Tibial nerve (tissue), 4 donors: Measurements from ENCODE around the gene GCDH. TPM values are rescaled to one million over a fixed set of nuclear protein-coding genes. Genes with fewer than 3 reads are reported as not detected.

Experiments used
- DNase-seq, 2 donors: peaks; one replicate each; pipeline ENCODE4 v3.0.0-alpha.2; 2019; ENCODE audit warnings: low spot score in 2 of 2
- H3K27ac ChIP-seq, 4 donors: fragments of 200-600 bp; sonication (generic) in 3 of 4; one replicate each; pipeline ENCODE4 v1.5.1; 2017 to 2019; ENCODE audit warnings: mild to moderate bottlenecking in 1 of 4
- H3K27me3 ChIP-seq, 2 donors: fragments of 200-600 bp; sonication (generic) in 1 of 2; one replicate each; pipeline versions ENCODE4 v1.5.1 to v1.6.0; 2017 to 2019
- H3K36me3 ChIP-seq, 3 donors: fragments of 200-600 bp; sonication (generic); one replicate each; pipeline ENCODE4 v1.5.1; 2018 to 2019
- H3K4me1 ChIP-seq, 4 donors: fragments of 200-600 bp; sonication (generic) in 3 of 4; one replicate each; pipeline ENCODE4 v1.5.1; 2017 to 2019
- H3K4me3 ChIP-seq, 4 donors: fragments of 200-600 bp; sonication (generic) in 3 of 4; one replicate each; pipeline ENCODE4 v1.5.1; 2017 to 2019; ENCODE audit warnings: mild to moderate bottlenecking in 1 of 4, moderate library complexity in 1 of 4
- H3K9me3 ChIP-seq, 4 donors: fragments of 200-600 bp; sonication (generic) in 3 of 4; one replicate each; pipeline ENCODE4 v1.5.1; 2017 to 2019
- EP300 ChIP-seq, 2 donors: sonication (generic); formaldehyde crosslinking; IDR thresholded peaks; one replicate each; pipeline ENCODE4 v1.6.1; 2017; ENCODE audit warnings: antibody characterized with exemption in 2 of 2, mild to moderate bottlenecking in 1 of 2
- POLR2A ChIP-seq, 2 donors: fragments of 450-650 bp; IDR thresholded peaks; one replicate each; pipeline ENCODE4 v1.6.1; 2017; ENCODE audit warnings: antibody characterized with exemption in 2 of 2, mild to moderate bottlenecking in 2 of 2, moderate library complexity in 2 of 2
- WGBS, 2 donors: methylation state at CpG; one replicate each; pipeline ENCODE4 v1.1.5; 2018; 5-methylcytosine and 5-hydroxymethylcytosine counted together
- total RNA-seq, 4 donors: library from RNA; depleted of rRNA; stranded (reverse); fragments of >200 nt; gene quantifications; one replicate each; pipeline ENCODE4 v1.1.0, GENCODE V29; 2016
- TF ChIP-seq, protein P1 (sequence below), 5 experiments: fragments of 200-600 bp in 3 of 5; fragments of 450-650 bp in 2 of 5; sonication (generic) in 3 of 5; IDR thresholded peaks; one replicate each; pipeline ENCODE4 v1.5.1; 2016 to 2019; ENCODE audit warnings: antibody characterized with exemption in 5 of 5, mild to moderate bottlenecking in 3 of 5, moderate library complexity in 2 of 5

The GCDH gene
- total RNA-seq, 4 donors from 2014 or later: 50.4 to 68.0 (median 64.6) TPM

- no peak for DNase-seq
- no peaks in the 10 kb centered on the region for H3K9me3 ChIP-seq
- H3K36me3 ChIP-seq: no peaks in the 10 kb centered on the region
- peaks cover 0 to 26% of the 10 kb centered on the region in 2 donors for H3K27me3 ChIP-seq
- TF ChIP-seq EP300 (IDR thresholded peaks at IDR 0.05) (no peak), POLR2A (IDR thresholded peaks at IDR 0.05) (no peak)
- TF ChIP-seq, protein P1, sequence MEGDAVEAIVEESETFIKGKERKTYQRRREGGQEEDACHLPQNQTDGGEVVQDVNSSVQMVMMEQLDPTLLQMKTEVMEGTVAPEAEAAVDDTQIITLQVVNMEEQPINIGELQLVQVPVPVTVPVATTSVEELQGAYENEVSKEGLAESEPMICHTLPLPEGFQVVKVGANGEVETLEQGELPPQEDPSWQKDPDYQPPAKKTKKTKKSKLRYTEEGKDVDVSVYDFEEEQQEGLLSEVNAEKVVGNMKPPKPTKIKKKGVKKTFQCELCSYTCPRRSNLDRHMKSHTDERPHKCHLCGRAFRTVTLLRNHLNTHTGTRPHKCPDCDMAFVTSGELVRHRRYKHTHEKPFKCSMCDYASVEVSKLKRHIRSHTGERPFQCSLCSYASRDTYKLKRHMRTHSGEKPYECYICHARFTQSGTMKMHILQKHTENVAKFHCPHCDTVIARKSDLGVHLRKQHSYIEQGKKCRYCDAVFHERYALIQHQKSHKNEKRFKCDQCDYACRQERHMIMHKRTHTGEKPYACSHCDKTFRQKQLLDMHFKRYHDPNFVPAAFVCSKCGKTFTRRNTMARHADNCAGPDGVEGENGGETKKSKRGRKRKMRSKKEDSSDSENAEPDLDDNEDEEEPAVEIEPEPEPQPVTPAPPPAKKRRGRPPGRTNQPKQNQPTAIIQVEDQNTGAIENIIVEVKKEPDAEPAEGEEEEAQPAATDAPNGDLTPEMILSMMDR (IDR thresholded peaks at IDR 0.05): no peak
- WGBS, 2 donors: 10 to 13% methylated on average over 43 to 47 of the region's 51 CpGs
- no peak overlapping the region for H3K27ac ChIP-seq
- H3K4me1 ChIP-seq: peaks cover 0 to 11% (median 2%) of the 10 kb centered on the region in 4 donors
- peak overlapping the region; percentile 9 to 50 (median 20) for H3K4me3 ChIP-seq
These were observed 23.6 kb upstream of the GCDH start for GRCh38 chr19:12867120-12868099.

DNA sequence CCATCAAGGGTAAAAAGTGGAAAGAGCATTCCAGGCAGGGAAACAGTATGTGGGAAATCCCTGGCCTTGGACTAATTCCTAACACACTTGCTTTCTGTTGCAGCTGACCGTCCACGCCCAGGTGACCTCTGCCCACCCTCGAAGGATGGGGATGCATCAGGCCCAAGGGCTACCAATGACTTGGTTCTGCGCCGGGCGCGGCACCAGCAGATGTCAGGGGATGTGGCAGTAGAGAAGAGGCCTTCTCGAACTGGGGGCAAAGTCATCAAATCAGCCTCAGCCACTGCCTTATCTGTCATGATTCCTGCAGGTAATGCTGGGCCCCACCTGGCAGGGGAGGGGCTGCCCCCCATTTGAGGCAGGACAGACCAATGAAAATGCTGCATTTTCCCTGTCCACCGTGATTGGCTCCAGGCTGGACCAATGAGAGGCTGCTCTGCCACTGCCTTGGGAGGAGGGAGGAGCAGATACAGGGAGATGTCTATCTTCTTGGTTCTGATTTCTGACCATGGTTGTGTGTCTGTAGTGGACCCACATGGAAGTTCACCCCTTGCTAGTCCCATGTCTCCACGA lies 22.3 kb upstream of the GCDH start:
- TF ChIP-seq EP300 (IDR thresholded peaks at IDR 0.05): no peak
- TF ChIP-seq, protein P1 (IDR thresholded peaks at IDR 0.05): no peak
- no peak for TF ChIP-seq POLR2A (IDR thresholded peaks at IDR 0.05)
- Histone ChIP-seq H3K4me3 (no peak overlapping the region), H3K27ac (no peak overlapping the region), H3K9me3 (no peaks in the 10 kb centered on the region), H3K36me3 (peaks cover 0 to 7% (median 0%) of the 10 kb centered on the region in 3 donors), H3K27me3 (peaks cover 0 to 22% of the 10 kb centered on the region in 2 donors), H3K4me1 (peaks cover 0 to 11% (median 2%) of the 10 kb centered on the region in 4 donors)
- WGBS, 2 donors: 93 to 94% methylated on average over 10 of the region's 10 CpGs
- no peak for DNase-seq

DNA sequence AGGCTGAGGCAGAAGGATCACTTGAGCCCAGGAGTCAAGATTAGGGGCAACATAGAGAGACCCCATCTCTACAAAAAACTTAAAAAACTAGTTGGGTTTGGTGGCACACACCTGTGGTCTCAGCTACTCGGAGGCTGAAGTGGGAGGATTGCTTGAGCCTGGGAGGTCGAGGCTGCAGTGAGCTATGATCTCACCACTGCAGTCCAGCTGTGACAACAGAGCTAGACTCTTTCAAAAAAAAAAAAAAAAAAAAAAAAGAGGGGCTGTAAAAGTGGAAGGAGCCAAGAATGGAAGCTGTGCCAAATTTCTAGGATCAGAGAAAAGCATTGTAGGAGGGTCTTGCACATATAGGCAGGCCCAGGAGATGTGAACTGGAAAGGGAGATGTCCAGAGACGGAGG lies 19.3 kb upstream of the GCDH start:
- Histone ChIP-seq H3K4me1 (peaks cover 0 to 11% (median 2%) of the 10 kb centered on the region in 4 donors), H3K9me3 (no peaks in the 10 kb centered on the region), H3K27ac (no peak overlapping the region), H3K4me3 (no peak overlapping the region), H3K27me3 (peaks cover 0 to 17% of the 10 kb centered on the region in 2 donors), H3K36me3 (peaks cover 0 to 38% (median 6%) of the 10 kb centered on the region in 3 donors)
- DNase-seq: no peak
- TF ChIP-seq EP300 (IDR thresholded peaks at IDR 0.05): no peak
- TF ChIP-seq POLR2A (IDR thresholded peaks at IDR 0.05): no peak
- TF ChIP-seq, protein P1 (IDR thresholded peaks at IDR 0.05): no peak
- WGBS, 2 donors: 49 to 62% methylated on average over 3 of the region's 3 CpGs

DNA sequence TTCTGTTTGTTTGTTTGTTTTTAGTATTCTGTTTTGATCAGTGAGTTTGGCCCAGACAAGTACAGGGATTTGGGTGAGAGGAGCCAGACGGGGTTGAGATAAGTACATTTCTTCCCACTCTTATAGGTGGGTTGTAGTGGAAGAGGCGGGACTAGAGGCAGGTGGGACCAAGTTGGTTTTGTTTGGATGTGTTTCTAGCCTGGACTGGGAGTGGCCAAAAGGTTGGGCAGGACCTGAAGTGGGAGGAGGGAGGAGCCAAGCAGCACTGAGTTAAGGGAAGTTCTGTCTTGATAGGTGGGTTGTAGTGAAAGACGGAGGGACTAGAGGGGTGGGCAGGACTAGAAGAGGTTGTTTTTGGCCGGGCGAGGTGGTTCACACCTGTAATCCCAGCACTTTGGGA lies 18.7 kb upstream of the GCDH start:
- Histone ChIP-seq H3K9me3 (no peaks in the 10 kb centered on the region), H3K27ac (no peak overlapping the region), H3K27me3 (peaks cover 0 to 14% of the 10 kb centered on the region in 2 donors), H3K4me3 (no peak overlapping the region), H3K36me3 (peaks cover 0 to 43% (median 6%) of the 10 kb centered on the region in 3 donors), H3K4me1 (peaks cover 0 to 8% (median 2%) of the 10 kb centered on the region in 4 donors)
- WGBS, 2 donors: 84 to 85% methylated on average over 5 of the region's 5 CpGs
- DNase-seq: no peak
- no peak for TF ChIP-seq EP300 (IDR thresholded peaks at IDR 0.05)
- TF ChIP-seq POLR2A (IDR thresholded peaks at IDR 0.05): no peak
- TF ChIP-seq, protein P1 (IDR thresholded peaks at IDR 0.05): no peak
